ENCODE measurements around the gene TICAM1. TPM values are rescaled to one million over a fixed set of nuclear protein-coding genes. Genes with fewer than 3 reads are reported as not detected.
"Not testable (repeated sequence)": the region's sequence is repeated elsewhere in the genome, so short reads cannot be mapped to it uniquely, and the experiment has no call there.

TICAM1 gene
- total RNA-seq, 1 experiment from 2014 or later: 0.48 TPM

DNA sequence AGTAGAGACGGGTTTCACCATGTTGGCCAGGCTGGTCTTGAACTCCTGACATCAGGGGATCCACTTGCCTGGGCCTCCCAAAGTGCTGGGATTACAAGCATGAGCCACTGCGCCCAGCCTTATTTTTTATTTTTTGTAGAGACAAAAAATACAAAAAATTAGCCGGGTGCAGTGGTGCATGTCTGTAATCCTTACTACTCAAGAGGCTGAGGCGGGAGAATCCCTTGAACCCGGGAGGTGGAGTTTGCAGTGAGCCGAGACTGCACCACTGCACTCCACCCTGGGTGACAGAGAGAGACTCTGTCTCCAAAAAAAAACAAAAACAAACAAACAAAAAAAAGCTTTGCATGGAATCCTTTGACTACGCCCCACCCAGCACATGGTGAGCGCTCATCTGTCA lies 22.0 kb upstream of the TICAM1 start:
- H3K23ac ChIP-seq (ENCODE audit: insufficient read length, low read depth, low read length): not testable (repeated sequence)

More for the DNA sequence above, 22.0 kb upstream of the TICAM1 start:
- not testable (repeated sequence) for H3K9me3 ChIP-seq (ENCODE audit: control insufficient read depth, low read depth, low read length); H3K27me3 Mint-ChIP-seq (ENCODE audit: low read depth); H2BK120ac ChIP-seq (ENCODE audit: low read depth, low read length, poor library complexity, severe bottlenecking); H3T11ph ChIP-seq (ENCODE audit: low read length); H2BK20ac ChIP-seq (ENCODE audit: low read depth, low read length, poor library complexity, severe bottlenecking); H3K56ac ChIP-seq (ENCODE audit: insufficient read length, low read depth, low read length); H3K27ac Mint-ChIP-seq; H2BK12ac ChIP-seq (ENCODE audit: insufficient read length, low read depth, low read length); H4K5ac ChIP-seq (ENCODE audit: insufficient read length, low read depth, low read length); H3K9me3 Mint-ChIP-seq; H3K4ac ChIP-seq (ENCODE audit: low read depth, low read length); H3K27ac ChIP-seq (ENCODE audit: insufficient read length, low read depth, low read length); H3K18ac ChIP-seq (ENCODE audit: insufficient read length, low read depth, low read length); H2BK5ac ChIP-seq (ENCODE audit: insufficient read length, low read length); H3K4me2 ChIP-seq (ENCODE audit: insufficient read depth, insufficient read length, low read length); H2BK15ac ChIP-seq (ENCODE audit: low read depth, low read length); H3K23me2 ChIP-seq (ENCODE audit: insufficient read length, low read depth, low read length, poor library complexity, severe bottlenecking); H3K9ac ChIP-seq (ENCODE audit: extremely low read depth, insufficient read length, low read length); H2AK5ac ChIP-seq (ENCODE audit: insufficient read length, low read length); H3K14ac ChIP-seq (ENCODE audit: insufficient read depth, low read length); H3K4me1 ChIP-seq (ENCODE audit: insufficient read depth, low read length); H2AFZ ChIP-seq (ENCODE audit: low read length); DNase-seq; H4K8ac ChIP-seq (replicated peaks; ENCODE audit: insufficient read length, low read depth, low read length); H4K20me1 ChIP-seq (ENCODE audit: control insufficient read depth, insufficient read depth, insufficient read length); H3K79me2 ChIP-seq (ENCODE audit: insufficient read depth, low read length); H4K91ac ChIP-seq (ENCODE audit: insufficient read length, low read depth, low read length); H3K27me3 ChIP-seq (ENCODE audit: insufficient read depth, low read length); H3K79me1 ChIP-seq (ENCODE audit: insufficient read depth, low read depth, low read length, poor library complexity, severe bottlenecking); H3K4me1 Mint-ChIP-seq; H3K4me3 Mint-ChIP-seq
- WGBS (ENCODE audit: extremely low coverage, insufficient read length, low lambda C conversion rate): no CpG with 5 or more reads among the region's 8 CpGs
- peaks cover 12 to 51% (median 50%) of the 10 kb centered on the region in 3 experiments; a peak in 6 of 7 replicates for H3K36me3 Mint-ChIP-seq (ENCODE audit: insufficient read depth in 1 of 3, low read depth in 3 of 3)
